Naive thymus-derived CD8-positive, alpha-beta T cell (primary cell): ENCODE results near the gene ARHGAP22. TPM values are rescaled to one million over a fixed set of nuclear protein-coding genes. Genes with fewer than 3 reads are reported as not detected.

ENCODE experiments used
- ATAC-seq, 2 donors: fragments of 150-1000 bp; cut with Tn5 transposase in 1 of 2; sonication (Bioruptor Pico), chemical (Tn5 transposase) in 1 of 2; 1 replicate in 1 of 2; 2 replicates in 1 of 2; pipeline ENCODE4 v1.10.0; 2021; ENCODE audit warnings: mild to moderate bottlenecking in 2 of 2, moderate library complexity in 2 of 2
- POLR2A ChIA-PET: fragments of 350-600 bp; sonication (Branson Sonifier 250); formaldehyde crosslinking; loops from one replicate; lab custom pipeline; 2021; ENCODE audit warnings: antibody characterized with exemption; lab: Charles Lee
- DNase-seq, 10 donors: peaks; one replicate each; pipeline versions ENCODE4 v3.0.0 to v3.0.0-alpha.2; 2020 to 2022
- H3K27ac Mint-ChIP-seq, 10 donors: one replicate each; pipeline ENCODE4 v1.8.0; 2020 to 2022; ENCODE audit warnings: mild to moderate bottlenecking in 10 of 10, mixed read lengths in 10 of 10, moderate library complexity in 4 of 10, inconsistent platforms in 1 of 10
- H3K27me3 Mint-ChIP-seq, 5 donors: one replicate each; pipeline ENCODE4 v1.8.0; 2021 to 2022; ENCODE audit warnings: mixed read lengths in 5 of 5
- H3K36me3 Mint-ChIP-seq, 3 donors: one replicate each; pipeline ENCODE4 v1.8.0; 2020 to 2022; ENCODE audit warnings: mixed read lengths in 3 of 3, mild to moderate bottlenecking in 2 of 3, inconsistent platforms in 1 of 3
- H3K4me1 Mint-ChIP-seq, 4 donors: one replicate each; pipeline ENCODE4 v1.8.0; 2021 to 2022; ENCODE audit warnings: mixed read lengths in 4 of 4
- H3K4me3 Mint-ChIP-seq, 10 donors: one replicate each; pipeline ENCODE4 v1.8.0; 2020 to 2022; ENCODE audit warnings: mild to moderate bottlenecking in 10 of 10, mixed read lengths in 10 of 10, moderate library complexity in 6 of 10, inconsistent platforms in 1 of 10
- H3K9me3 Mint-ChIP-seq, 9 donors: one replicate each; pipeline ENCODE4 v1.8.0; 2020 to 2022; ENCODE audit warnings: mixed read lengths in 9 of 9, mild to moderate bottlenecking in 3 of 9, inconsistent platforms in 1 of 9, moderate library complexity in 1 of 9
- polyA plus RNA-seq, 3 donors: library from polyadenylated mRNA; unstranded; fragments of 300-500 nt; fragmentation: Illumina TruSeq; gene quantifications; one replicate each; pipeline ENCODE4 v1.2.3, GENCODE V29; 2021
- total RNA-seq, 8 experiments: library from RNA in 2 of 8; stranded (reverse) in 2 of 8; gene quantifications; one replicate each; pipeline ENCODE4 v1.2.3 and lab custom pipeline; 2021 to 2026

ARHGAP22 gene
- total and polyA plus RNA-seq, 5 experiments from 2014 or later, result 0.88 TPM; not detected in 4

GRCh38 chr10:48445932-48446331 lies 158.9 kb downstream of the ARHGAP22 start:
- H3K4me1 Mint-ChIP-seq, result peaks cover 0 to 6% (median 0%) of the 10 kb centered on the region in 4 donors
- no peaks in the 10 kb centered on the region for H3K36me3 Mint-ChIP-seq
- peaks cover 0 to 4% (median 0%) of the 10 kb centered on the region in 5 donors for H3K27me3 Mint-ChIP-seq
- peak overlapping the region in 1 of 10 donors; percentile 67 for H3K27ac Mint-ChIP-seq
- no peak for DNase-seq
- POLR2A ChIA-PET, result no interaction called here
- no peaks in the 10 kb centered on the region for H3K9me3 Mint-ChIP-seq
- no peak for ATAC-seq
- H3K4me3 Mint-ChIP-seq, result no peak overlapping the region

DNA sequence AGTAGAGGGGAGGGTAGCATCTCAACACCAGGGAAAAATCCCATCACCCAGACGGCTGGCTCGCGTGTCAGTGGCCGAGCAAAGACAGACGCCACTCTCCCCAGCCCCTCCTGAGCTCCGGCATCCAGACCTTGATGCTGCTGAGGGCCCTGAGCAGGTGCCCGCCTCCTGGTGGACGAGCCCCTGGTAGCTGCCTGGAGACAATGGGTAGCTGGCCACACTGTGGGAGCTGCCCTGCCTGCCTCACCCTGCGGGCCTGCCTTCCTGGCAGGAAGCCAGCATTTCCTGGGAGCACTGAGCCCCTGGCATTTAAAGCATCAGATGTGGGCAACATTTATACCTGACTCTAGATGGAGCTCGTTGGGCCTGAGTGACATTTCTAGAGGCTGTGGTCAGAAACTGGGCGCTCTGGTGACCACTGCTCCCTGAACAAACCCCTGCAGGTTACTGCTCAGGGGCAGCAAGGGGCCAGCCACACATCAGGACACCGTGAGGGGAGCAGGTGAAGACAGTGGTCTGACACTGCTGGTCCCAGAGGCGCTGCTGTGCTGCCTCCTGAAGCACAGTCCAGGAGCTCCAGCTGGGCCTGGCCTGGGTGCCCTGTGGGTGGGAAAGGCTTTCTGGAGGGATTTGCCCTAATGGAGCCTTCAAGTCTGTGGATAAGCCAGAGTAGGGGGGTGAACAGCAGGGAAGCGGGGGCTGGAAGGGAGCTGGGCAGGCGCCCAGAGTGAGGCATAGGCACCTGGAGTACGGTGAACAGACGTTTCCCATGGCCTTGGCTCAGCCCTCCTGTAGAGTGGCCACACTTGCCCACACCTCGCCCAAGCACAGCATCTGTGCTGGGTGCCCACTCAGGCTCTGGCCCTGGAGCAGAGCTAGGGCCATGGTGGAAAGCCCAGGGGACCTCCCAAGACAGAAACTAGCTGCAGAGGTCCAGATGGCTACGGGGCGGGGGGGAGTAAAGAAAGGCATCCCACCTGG lies 159.7 kb downstream of the ARHGAP22 start:
- no peak for ATAC-seq
- POLR2A ChIA-PET, result no interaction called here
- DNase-seq, result no peak
- H3K4me3 Mint-ChIP-seq, result no peak overlapping the region
- no peak overlapping the region for H3K27ac Mint-ChIP-seq
- H3K27me3 Mint-ChIP-seq, result peaks cover 0 to 4% (median 0%) of the 10 kb centered on the region in 5 donors
- no peaks in the 10 kb centered on the region for H3K9me3 Mint-ChIP-seq
- no peaks in the 10 kb centered on the region for H3K36me3 Mint-ChIP-seq
- H3K4me1 Mint-ChIP-seq, result peaks cover 0 to 6% (median 0%) of the 10 kb centered on the region in 4 donors

DNA sequence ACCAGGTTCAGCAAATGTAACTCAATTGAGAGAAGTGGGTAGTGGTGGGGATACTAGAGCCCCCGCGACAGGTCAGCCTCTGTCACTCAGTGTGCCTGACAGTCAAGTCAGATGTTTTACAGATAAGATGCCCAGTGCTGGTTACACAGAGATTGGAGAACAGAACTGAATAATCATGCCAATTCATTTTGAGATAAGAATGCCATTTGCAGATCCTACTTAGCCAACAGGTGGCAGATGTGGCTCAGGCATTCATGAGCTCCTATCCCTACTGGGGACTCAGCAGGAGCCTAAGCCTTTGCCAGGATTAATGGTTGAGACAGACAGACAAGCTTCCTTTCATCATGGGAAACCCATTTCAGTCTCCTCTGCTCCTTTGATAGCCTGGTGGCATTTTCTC lies 160.6 kb downstream of the ARHGAP22 start:
- Mint-ChIP-seq H3K9me3 (no peaks in the 10 kb centered on the region), H3K4me3 (no peak overlapping the region), H3K36me3 (no peaks in the 10 kb centered on the region), H3K4me1 (peaks cover 0 to 6% (median 0%) of the 10 kb centered on the region in 4 donors), H3K27ac (peak overlapping the region in 1 of 10 donors; percentile 20), H3K27me3 (peaks cover 0 to 4% (median 0%) of the 10 kb centered on the region in 5 donors)
- POLR2A ChIA-PET, result no interaction called here
- DNase-seq (no peak), ATAC-seq (no peak)

GRCh38 chr10:48442809-48443177 lies 162.1 kb downstream of the ARHGAP22 start:
- Mint-ChIP-seq H3K4me1 (peaks cover 0 to 4% (median 0%) of the 10 kb centered on the region in 4 donors), H3K4me3 (no peak overlapping the region), H3K9me3 (no peaks in the 10 kb centered on the region), H3K27me3 (peaks cover 0 to 3% (median 0%) of the 10 kb centered on the region in 5 donors), H3K27ac (no peak overlapping the region), H3K36me3 (peaks cover 0 to 7% (median 0%) of the 10 kb centered on the region in 3 donors)
- no peak for ATAC-seq
- POLR2A ChIA-PET, result no interaction called here
- no peak for DNase-seq

- POLR2A ChIA-PET, result no interaction called here
- DNase-seq (no peak), ATAC-seq (no peak)
- H3K4me1 Mint-ChIP-seq, result peaks cover 0 to 2% (median 0%) of the 10 kb centered on the region in 4 donors
- H3K27me3 Mint-ChIP-seq, result no peaks in the 10 kb centered on the region
- peaks cover 0 to 7% (median 0%) of the 10 kb centered on the region in 3 donors for H3K36me3 Mint-ChIP-seq
- no peak overlapping the region for H3K4me3 Mint-ChIP-seq
- peak overlapping the region in 1 of 10 donors; percentile 36 for H3K27ac Mint-ChIP-seq
- H3K9me3 Mint-ChIP-seq, result no peaks in the 10 kb centered on the region
Observed at GRCh38 chr10:48442090-48442808, 162.6 kb downstream of the ARHGAP22 start.

DNA sequence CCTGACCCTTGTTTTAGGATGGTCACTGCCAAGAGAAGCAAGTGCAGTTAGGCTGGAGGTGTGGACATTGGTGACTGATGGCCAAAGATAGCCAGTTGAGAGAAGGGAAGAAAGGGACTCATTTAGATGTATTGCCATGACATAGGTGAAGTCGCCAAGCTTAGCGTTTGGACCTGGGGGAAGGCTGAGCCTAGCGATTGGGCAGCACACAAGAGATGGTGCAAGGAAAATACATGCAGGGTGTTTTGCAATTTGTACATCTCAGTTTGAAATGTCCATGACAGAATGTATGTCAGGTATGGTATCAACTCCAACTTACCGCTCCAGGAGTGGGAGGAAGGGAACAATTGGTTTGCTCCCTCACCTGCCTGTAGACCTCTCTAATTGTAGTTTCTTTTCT lies 164.1 kb downstream of the ARHGAP22 start:
- DNase-seq (no peak), ATAC-seq (no peak)
- peaks cover 0 to 13% (median 0%) of the 10 kb centered on the region in 3 donors for H3K36me3 Mint-ChIP-seq
- no peaks in the 10 kb centered on the region for H3K4me1 Mint-ChIP-seq
- POLR2A ChIA-PET, result no interaction called here
- no peaks in the 10 kb centered on the region for H3K9me3 Mint-ChIP-seq
- H3K27ac Mint-ChIP-seq, result no peak overlapping the region
- H3K4me3 Mint-ChIP-seq, result no peak overlapping the region
- no peaks in the 10 kb centered on the region for H3K27me3 Mint-ChIP-seq

DNA sequence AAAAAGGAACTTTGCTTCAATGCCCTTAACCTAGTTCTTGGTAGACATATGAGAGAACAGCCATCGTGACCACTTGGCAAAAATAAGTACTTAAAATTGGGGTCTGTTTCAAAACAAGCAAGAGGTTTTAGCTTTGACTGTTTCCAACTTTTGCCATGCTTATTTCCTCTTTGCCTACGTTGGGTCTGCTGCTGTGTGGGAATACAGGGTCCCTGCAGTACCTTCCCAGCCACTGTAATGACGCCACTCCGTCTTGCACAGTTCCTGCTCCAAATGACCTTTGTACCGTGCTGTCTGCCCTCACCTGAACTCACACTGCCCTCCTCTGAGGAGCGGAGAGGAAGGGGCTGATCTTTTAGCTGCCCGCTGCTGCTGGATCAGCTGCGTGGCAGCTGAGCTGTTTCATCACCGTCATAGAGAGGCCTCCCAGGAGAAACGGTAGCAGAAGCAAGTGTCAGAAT lies 165.3 kb downstream of the ARHGAP22 start:
- no peak for ATAC-seq
- peaks cover 0 to 18% (median 1%) of the 10 kb centered on the region in 3 donors for H3K36me3 Mint-ChIP-seq
- H3K27ac Mint-ChIP-seq, result no peak overlapping the region
- no peaks in the 10 kb centered on the region for H3K9me3 Mint-ChIP-seq
- DNase-seq, result no peak
- no peaks in the 10 kb centered on the region for H3K4me1 Mint-ChIP-seq
- POLR2A ChIA-PET, result no interaction called here
- H3K27me3 Mint-ChIP-seq, result no peaks in the 10 kb centered on the region
- no peak overlapping the region for H3K4me3 Mint-ChIP-seq

GRCh38 chr10:48439031-48439430 lies 165.8 kb downstream of the ARHGAP22 start:
- H3K4me1 Mint-ChIP-seq, result no peaks in the 10 kb centered on the region
- POLR2A ChIA-PET, result no interaction called here
- H3K9me3 Mint-ChIP-seq, result no peaks in the 10 kb centered on the region
- DNase-seq (no peak), ATAC-seq (no peak)
- no peak overlapping the region for H3K27ac Mint-ChIP-seq
- H3K4me3 Mint-ChIP-seq, result no peak overlapping the region
- H3K27me3 Mint-ChIP-seq, result no peaks in the 10 kb centered on the region
- peaks cover 0 to 23% (median 4%) of the 10 kb centered on the region in 3 donors for H3K36me3 Mint-ChIP-seq

- H3K4me3 Mint-ChIP-seq, result no peak overlapping the region
- H3K27ac Mint-ChIP-seq, result peak overlapping the region in 2 of 10 donors; percentile 56 to 61
- POLR2A ChIA-PET, result no interaction called here
- ATAC-seq, result no peak
- no peaks in the 10 kb centered on the region for H3K27me3 Mint-ChIP-seq
- no peak for DNase-seq
- peaks cover 0 to 35% (median 11%) of the 10 kb centered on the region in 3 donors for H3K36me3 Mint-ChIP-seq
- no peaks in the 10 kb centered on the region for H3K4me1 Mint-ChIP-seq
- no peaks in the 10 kb centered on the region for H3K9me3 Mint-ChIP-seq
Observed at GRCh38 chr10:48437546-48437945, 167.3 kb downstream of the ARHGAP22 start.

- Mint-ChIP-seq H3K36me3 (peaks cover 3 to 72% (median 24%) of the 10 kb centered on the region in 3 donors), H3K4me3 (no peak overlapping the region), H3K9me3 (no peaks in the 10 kb centered on the region), H3K27ac (no peak overlapping the region), H3K27me3 (no peaks in the 10 kb centered on the region), H3K4me1 (no peaks in the 10 kb centered on the region)
- no peak for ATAC-seq
- DNase-seq, result no peak
- POLR2A ChIA-PET, result no interaction called here
Observed at GRCh38 chr10:48431871-48432270, 173.0 kb downstream of the ARHGAP22 start.

- Mint-ChIP-seq H3K4me3 (no peak overlapping the region), H3K27ac (peak overlapping the region in 3 of 10 donors; percentile 6 to 60 (median 38)), H3K36me3 (peaks cover 7 to 73% (median 29%) of the 10 kb centered on the region in 3 donors), H3K27me3 (no peaks in the 10 kb centered on the region), H3K4me1 (no peaks in the 10 kb centered on the region), H3K9me3 (no peaks in the 10 kb centered on the region)
- no peak for DNase-seq
- POLR2A ChIA-PET, result no interaction called here
- ATAC-seq, result no peak
Observed at GRCh38 chr10:48430402-48430993, 174.4 kb downstream of the ARHGAP22 start.

GRCh38 chr10:48429309-48429708 lies 175.6 kb downstream of the ARHGAP22 start:
- DNase-seq (no peak), ATAC-seq (no peak)
- POLR2A ChIA-PET, result no interaction called here

More at GRCh38 chr10:48429309-48429708, 175.6 kb downstream of the ARHGAP22 start:
- Mint-ChIP-seq H3K27me3 (no peaks in the 10 kb centered on the region), H3K36me3 (peaks cover 7 to 75% (median 25%) of the 10 kb centered on the region in 3 donors), H3K4me3 (no peak overlapping the region), H3K27ac (peak overlapping the region in 1 of 10 donors; percentile 44), H3K9me3 (no peaks in the 10 kb centered on the region), H3K4me1 (no peaks in the 10 kb centered on the region)
